Measurements from ENCODE around the gene ZNF558.
"Not testable (repeated sequence)": the region's sequence is repeated elsewhere in the genome, so short reads cannot be mapped to it uniquely, and the experiment has no call there.

ZNF558 gene

DNA sequence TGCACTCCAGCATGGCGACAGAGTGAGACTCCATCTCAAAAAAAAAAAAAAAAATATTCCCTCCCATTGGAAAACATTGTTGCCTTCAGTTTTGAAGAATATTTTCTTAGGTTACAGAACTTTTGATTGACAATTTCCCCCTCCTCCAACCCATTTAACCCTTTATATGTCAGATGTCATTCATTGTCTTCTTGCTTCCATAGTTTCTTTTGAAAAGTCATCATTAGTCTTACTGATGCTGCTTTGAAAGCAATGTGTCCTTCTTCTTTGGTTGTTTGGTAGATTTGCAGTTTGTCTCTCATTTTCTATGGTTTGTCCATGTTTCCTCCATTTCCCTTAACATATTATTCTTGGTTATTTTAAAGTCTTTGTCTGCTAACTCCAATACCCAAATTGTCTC lies 25.4 kb downstream of the ZNF558 start:
- H3K4me1 ChIP-seq (ENCODE audit: control insufficient read depth, insufficient read depth, low read length), result no peaks in the 10 kb centered on the region
- no peak overlapping the region for H3K9ac ChIP-seq (ENCODE audit: low read length in 2 of 2)
- no peaks in the 10 kb centered on the region for H3K27me3 ChIP-seq (ENCODE audit: control insufficient read depth in 1 of 2, insufficient read depth in 2 of 2, low read length in 2 of 2)
- H3K27ac ChIP-seq (ENCODE audit: low read length), result no peak overlapping the region
- H3K4me3 ChIP-seq (ENCODE audit: low read length in 2 of 2), result no peak overlapping the region
- peaks cover 51 to 52% of the 10 kb centered on the region in 2 donors for H3K36me3 ChIP-seq (ENCODE audit: control insufficient read depth in 2 of 2, insufficient read depth in 2 of 2, low read length in 2 of 2)
- peaks cover 47 to 71% of the 10 kb centered on the region in 2 donors for H3K9me3 ChIP-seq (ENCODE audit: control insufficient read depth in 2 of 2, low read length in 2 of 2)

DNA sequence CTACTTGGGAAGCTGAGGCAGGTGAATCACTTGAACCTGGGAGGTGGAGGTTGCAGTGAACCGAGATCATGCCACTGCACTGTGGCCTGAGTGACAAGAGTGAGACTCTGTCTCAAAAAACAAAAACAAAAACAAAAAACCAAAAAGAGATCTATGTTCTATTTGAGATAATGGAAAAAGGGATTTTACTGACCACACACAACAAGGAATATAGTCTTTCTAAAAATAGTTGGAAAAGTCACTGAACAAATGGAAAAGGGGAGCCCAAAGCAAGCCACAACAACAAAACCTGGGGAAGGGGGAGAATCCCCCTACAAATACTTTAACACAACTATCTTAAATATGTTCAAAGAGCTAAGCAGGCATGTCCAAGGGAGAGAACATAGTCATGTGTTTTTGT lies 37.3 kb downstream of the ZNF558 start:
- H3K4me3 ChIP-seq (ENCODE audit: low read length in 2 of 2), result no peak overlapping the region
- H3K27me3 ChIP-seq (ENCODE audit: control insufficient read depth in 1 of 2, insufficient read depth in 2 of 2, low read length in 2 of 2), result no peaks in the 10 kb centered on the region
- H3K9ac ChIP-seq (ENCODE audit: low read length in 2 of 2), result no peak overlapping the region
- H3K36me3 ChIP-seq (ENCODE audit: control insufficient read depth in 2 of 2, insufficient read depth in 2 of 2, low read length in 2 of 2), result no peaks in the 10 kb centered on the region
- no peaks in the 10 kb centered on the region for H3K9me3 ChIP-seq (ENCODE audit: control insufficient read depth in 2 of 2, low read length in 2 of 2)
- H3K4me1 ChIP-seq (ENCODE audit: control insufficient read depth, insufficient read depth, low read length), result no peaks in the 10 kb centered on the region
- no peak overlapping the region for H3K27ac ChIP-seq (ENCODE audit: low read length)

- H3K27ac ChIP-seq (ENCODE audit: low read length); H3K4me1 ChIP-seq (ENCODE audit: control insufficient read depth, insufficient read depth, low read length); H3K36me3 ChIP-seq (ENCODE audit: control insufficient read depth in 2 of 2, insufficient read depth in 2 of 2, low read length in 2 of 2); H3K27me3 ChIP-seq (ENCODE audit: control insufficient read depth in 1 of 2, insufficient read depth in 2 of 2, low read length in 2 of 2); H3K4me3 ChIP-seq (ENCODE audit: low read length in 2 of 2); H3K9ac ChIP-seq (ENCODE audit: low read length in 2 of 2); H3K9me3 ChIP-seq (ENCODE audit: control insufficient read depth in 2 of 2, low read length in 2 of 2): not testable (repeated sequence)
Observed at GRCh38 chr19:8773587-8773986, 58.5 kb downstream of the ZNF558 start.

DNA sequence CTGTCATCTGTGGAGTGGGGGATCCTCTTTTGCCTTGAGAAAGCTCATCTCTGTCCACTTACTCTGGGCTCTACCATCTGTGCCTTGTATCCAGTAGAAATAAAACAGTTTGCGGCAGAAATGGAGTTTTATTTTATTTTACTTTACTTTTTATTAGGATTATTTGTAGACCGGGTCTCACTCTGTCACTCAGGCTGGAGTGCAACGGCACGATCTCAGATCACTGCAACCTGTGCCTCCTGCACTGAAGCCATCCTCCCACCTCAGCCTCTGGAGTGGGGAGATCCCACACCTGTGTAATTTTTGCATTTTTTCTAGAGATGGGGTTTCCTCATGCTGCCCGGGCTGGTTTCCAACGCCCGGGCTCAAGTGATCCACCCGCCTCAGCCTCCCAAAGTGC lies 62.8 kb downstream of the ZNF558 start:
- not testable (repeated sequence) for H3K36me3 ChIP-seq (ENCODE audit: control insufficient read depth in 2 of 2, insufficient read depth in 2 of 2, low read length in 2 of 2); H3K27me3 ChIP-seq (ENCODE audit: control insufficient read depth in 1 of 2, insufficient read depth in 2 of 2, low read length in 2 of 2); H3K9ac ChIP-seq (ENCODE audit: low read length in 2 of 2); H3K4me3 ChIP-seq (ENCODE audit: low read length in 2 of 2); H3K27ac ChIP-seq (ENCODE audit: low read length); H3K4me1 ChIP-seq (ENCODE audit: control insufficient read depth, insufficient read depth, low read length); H3K9me3 ChIP-seq (ENCODE audit: control insufficient read depth in 2 of 2, low read length in 2 of 2)

- not testable (repeated sequence) for H3K4me3 ChIP-seq (ENCODE audit: low read length in 2 of 2); H3K9me3 ChIP-seq (ENCODE audit: control insufficient read depth in 2 of 2, low read length in 2 of 2); H3K27ac ChIP-seq (ENCODE audit: low read length); H3K9ac ChIP-seq (ENCODE audit: low read length in 2 of 2); H3K27me3 ChIP-seq (ENCODE audit: control insufficient read depth in 1 of 2, insufficient read depth in 2 of 2, low read length in 2 of 2); H3K4me1 ChIP-seq (ENCODE audit: control insufficient read depth, insufficient read depth, low read length); H3K36me3 ChIP-seq (ENCODE audit: control insufficient read depth in 2 of 2, insufficient read depth in 2 of 2, low read length in 2 of 2)
Observed at GRCh38 chr19:8767257-8767656, 64.8 kb downstream of the ZNF558 start.
